K562 (cell line): ENCODE data around the gene ARFRP1.

Experiments used
- COPS2 ChIP-seq: fragments of 450-650 bp; conservative IDR thresholded peaks from 2 replicates; pipeline ENCODE4 v1.6.1; 2016; ENCODE audit warnings: mild to moderate bottlenecking, moderate library complexity
- ZHX1 ChIP-seq: fragments of 150-350 bp; conservative IDR thresholded peaks from 2 replicates; pipeline ENCODE4 v1.6.1; 2014; ENCODE audit warnings: low read length

- no peak for TF ChIP-seq COPS2
- TF ChIP-seq ZHX1: no peak
Measured at GRCh38 chr20:63667858-63668257, 39.9 kb downstream of the ARFRP1 start.
